NCI-H345 treated with DMSO at 0.1 percent for 48 hours (cell line): ENCODE results near the gene ZNF521.

Experiments used
- DNase-seq: peaks from one replicate; lab custom pipeline; 2025; ENCODE audit not compliant: unreplicated experiment; lab: John Stamatoyannopoulos, UW

Gene ZNF521

DNA sequence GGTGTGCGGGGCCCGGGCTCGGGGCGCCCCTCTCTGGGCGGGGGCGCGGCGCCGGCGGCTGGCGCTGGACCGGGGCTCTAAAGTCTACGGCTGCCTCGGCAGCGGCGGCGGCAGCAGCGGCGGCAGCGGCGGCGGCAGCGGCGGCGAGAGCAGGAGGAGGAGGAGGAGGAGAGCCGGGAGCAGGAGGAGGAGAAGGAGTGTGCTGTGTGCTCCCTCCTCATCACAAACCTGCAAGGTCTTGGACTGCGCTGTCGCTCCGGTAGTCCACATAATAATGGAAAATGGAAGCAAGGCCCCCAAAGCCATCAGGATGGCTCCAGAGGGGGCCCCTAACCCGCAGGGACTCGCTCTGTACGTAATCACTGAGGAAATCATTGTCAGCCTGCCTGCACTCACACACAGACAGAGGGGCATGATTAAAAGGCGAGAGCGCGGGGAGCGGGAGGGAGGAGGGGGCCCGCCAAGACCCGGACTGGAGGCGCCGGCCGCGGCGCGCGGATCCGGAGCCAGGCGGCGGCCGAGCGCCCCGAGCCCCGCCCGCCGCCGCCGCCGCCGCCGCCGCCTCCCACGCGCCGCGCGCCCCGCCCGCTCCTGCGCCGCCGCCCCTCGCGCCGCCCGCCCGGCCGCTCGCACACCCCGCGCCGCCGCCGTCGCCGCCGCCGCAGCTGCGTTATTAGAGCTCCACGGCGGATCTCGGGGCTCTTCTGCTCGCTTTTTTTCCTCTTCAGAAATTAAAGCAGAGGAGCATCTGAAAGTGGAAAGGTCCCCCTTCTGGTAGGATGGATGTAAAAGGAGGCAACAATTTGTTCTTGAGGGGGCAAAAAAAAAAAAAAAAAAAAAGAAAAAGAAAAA, at the start of gene ZNF521:
Gene ZNF521 (minus strand): TSS at position 390 of the 852 bp plus-strand sequence. CDS start 1,220 bp downstream, outside the sequence.
- DNase-seq = peak; percentile 68

DNA sequence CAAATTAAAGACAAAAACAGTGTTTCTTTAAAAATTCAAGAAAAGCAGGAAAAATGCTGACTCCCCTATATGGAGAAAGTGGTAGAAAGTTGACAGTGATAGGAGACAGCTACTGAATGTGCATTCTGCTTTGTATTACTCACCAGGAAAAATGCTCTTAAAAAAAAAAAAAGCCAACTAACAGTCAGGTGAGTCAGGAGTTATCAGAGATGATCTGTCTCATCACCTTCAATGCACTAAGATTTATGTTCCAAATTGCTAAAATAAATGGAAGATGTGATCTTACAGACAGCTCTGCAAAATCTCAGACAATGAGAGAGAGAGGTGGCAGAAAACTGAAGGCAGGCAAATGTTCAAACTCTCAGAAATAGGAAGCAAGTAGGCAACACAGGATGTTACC, 47.6 kb upstream of the ZNF521 start:
- DNase-seq = no peak

DNA sequence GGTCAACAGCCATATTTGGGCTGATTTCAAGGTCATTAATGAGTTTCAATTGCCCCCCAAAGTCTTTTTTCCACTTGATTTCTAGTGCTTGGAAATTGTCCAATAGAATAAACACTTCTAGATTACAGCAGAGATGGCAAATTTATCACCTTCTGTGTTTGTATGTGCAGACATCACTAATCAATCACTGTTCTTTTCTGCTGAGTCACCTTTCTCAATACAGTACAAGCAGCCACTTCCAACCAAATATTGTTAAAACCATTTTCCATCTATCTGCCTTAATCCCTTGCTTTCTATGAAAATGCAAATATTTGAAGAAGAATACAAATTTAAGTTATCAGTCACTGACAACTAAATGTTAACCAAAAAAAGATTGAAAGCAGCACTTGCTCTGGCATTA, 40.2 kb upstream of the ZNF521 start:
- DNase-seq = no peak

DNA sequence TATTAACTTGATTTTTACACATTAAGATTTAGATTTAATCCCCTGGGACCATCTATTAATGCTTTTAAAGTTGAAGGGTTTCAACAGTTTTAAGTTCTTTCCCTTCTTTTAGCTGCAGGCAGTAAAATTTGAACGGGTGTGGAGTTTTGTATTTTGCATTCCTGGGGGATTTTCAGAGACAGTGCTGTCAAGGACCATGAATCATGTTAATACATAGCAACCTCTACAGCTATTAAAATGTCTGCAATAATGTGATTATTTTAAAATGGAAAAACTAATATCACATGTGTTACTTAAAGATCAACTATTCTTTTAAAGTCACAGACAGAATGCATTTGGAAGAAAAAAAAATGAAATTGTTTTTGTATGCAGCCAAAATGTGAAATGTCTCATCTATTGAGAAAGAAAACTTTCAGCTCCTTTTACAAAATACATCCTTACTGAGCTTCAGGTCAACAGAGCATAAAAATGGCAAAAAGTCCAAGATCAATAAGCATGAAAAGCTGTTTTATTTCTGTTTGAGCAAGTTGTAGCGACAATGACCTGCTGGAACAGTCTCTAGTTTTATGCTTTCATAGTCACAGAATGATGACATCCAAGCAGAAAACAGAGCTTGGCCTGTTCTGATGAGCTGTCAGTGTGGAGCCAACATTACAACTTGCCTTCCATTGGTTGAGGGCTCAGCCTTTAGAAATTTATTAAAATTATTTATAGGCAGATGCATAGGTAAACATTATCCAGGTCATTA, 21.6 kb upstream of the ZNF521 start:
- no peak for DNase-seq

DNA sequence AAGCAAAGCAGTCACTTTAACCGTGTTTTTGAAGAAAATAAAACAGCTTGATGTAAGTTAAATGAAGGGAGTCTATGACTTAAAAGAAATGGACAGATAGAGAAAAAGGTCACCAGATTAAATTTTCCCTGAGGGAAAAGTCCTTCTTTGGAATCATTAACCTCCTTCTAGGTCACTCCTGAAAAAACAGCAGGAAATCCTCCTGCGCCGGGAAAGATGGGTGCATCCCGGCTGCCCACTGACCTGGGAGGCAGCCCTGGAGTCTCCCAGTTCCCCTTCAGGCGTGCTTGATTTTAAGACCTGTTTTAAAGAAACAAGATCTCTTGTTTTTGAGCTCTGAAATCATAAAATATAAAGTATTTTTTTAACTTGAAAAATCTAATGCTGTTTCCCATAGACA, 18.4 kb upstream of the ZNF521 start:
- DNase-seq = no peak

DNA sequence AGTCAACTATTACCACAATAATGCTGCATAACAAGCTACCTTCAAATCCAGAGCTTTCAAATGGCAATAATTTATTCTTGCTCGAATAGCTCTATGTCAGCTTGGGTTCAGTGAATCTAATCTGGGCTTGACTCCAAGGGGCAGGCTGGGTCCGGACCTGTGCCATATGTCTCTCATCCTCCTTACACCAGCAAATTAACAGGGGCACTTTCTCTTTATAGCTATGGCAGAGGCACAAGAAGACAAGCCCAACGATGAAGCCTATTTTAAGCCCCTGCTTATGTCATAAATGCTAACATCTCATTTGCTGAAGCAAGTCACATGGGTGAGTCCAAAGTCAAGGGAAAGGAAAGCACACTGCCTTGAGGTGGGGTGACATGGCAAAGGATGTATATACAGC, 13.3 kb upstream of the ZNF521 start:
- no peak for DNase-seq

DNA sequence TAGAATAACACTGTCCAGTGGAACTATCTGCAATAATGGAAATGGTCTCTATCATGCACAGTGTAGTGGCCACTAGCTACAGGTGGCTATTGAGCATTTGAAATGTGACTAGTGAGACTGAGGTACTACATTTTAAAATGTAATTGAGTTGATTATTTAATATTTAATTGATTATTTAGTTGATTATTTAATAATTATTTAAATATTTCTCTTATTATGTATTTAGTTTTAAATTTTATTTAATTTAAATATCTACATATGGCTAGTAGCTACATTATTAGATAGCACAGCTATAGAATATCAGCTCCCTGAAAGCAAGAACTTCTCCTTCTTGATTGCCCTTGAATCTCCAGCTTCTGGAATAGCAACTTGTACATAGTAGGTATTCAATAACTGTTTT, 12.8 kb upstream of the ZNF521 start:
- no peak for DNase-seq

DNA sequence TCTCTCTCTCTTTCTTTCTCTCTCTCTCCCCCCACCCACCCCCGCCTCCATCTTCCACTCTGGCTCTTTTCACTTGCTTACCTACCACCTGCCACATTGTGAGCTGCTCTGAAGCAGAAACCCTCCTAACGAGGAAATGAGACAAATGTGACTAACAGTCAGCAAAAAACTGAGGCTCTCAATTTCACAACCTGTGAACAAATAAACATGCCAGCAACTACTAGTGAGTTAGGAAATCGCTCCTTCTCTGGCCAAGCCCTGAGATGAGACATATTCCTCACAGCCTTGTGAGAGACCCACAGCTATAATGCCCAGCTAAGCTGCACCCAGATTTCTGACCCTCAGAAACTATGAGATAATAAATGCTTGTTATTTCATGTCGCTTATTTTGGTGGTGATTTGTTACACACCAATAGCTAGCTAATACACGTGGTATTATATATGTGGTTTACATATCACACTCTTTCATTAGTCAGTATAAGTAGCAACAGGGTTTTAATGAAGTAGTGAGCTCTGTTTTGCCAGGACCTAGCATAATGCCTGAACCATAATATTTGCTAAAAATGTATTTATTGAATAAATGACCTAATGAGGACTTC, 8.4 kb upstream of the ZNF521 start:
- no peak for DNase-seq

DNA sequence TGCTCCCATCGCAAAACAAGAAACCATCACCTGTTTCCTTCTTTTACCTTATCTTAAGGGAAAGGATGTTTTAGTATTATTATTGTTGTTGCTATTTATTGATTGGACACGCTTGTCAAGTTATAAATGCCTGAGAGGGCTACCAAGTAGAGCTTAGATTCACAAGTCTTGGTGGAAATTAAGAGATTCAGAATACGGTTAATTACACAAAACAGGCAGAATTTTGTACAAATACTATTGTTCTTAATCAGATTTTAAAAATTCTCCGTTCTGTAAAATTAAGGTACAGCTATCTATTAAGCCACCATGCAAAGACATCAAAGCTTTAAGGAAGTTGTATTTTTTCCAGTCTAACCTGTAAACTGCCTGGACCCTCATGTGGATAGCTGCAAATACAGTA, 1.1 kb upstream of the ZNF521 start:
- DNase-seq = no peak

DNA sequence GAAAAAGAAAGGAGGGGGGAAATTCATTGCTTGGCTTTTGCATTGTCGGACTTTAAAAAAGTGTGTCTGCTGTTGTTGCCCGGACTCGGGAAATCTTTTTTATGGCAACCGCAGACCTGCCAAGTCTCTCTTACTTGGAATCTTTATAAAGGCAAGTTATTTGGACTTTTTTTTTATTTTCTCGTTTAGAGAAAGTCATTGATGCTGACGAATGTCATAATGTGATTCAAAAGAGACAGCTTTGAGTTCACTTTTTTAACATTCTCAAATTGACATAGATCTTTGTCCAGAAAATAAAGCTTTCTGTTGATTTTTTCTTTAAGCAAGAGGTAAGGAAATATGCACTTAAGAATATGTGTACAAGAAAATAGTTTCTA, 651 bp upstream of the ZNF521 start:
- DNase-seq = no peak

DNA sequence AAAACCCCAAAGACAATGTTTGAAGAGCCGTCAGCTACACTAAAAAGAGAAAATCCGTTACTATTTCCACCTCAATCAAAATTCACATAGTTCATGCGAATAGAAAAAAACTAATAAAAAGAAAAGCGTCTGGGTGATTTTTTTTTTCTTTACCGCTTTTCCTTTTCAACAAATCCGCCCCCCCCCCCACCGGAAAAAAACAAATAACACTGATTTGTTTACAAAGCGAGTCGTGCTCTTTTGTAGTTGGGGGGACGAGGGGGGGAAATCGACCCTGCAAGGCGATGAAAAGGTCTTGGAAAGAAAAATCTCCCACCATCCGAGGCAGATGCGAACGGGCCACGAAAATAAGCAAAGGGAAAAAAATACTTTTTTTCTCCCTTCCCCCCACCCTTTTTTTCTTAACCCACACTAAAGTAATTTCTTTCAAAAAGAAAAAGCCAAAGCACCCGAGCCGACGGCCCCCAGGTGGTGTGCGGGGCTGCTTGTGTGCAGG, 638 bp downstream of the ZNF521 start:
- DNase-seq = no peak

DNA sequence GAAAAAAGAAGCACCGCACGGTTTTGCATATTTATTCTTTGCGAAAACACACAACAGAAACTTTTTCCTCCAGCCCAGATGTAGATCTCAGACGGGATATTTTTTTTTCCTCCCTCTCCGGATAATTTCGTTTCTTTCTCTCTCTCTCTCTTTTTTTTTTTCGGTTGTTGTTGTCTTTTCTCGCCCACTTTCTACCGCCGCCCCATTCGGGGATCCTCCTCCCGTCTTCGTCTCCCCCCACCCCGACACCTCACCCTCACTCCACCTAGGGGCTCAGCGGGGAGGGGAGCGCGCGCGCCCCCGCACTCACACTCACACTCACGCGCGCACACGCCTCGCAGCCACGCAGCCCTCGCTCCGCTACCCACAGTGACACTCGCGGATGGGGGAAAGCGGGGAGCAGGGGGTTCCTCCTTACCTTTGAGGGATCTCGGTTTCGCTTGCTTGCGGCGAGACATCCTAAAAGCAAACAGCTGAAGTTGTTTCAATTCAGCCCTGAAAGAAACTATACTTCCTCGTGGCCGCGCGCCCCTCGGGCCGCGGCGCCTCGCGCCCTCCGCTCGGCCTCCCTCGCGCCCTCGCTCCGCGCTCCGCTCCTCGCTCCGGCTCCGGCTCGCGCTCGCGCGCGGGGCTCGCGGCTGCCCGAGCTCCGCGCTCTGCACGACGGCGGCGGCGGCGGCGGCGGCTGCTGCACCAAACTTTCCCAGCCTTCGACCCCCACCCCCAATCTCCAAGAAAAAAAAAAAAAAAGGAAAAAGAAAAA, 1.3 kb downstream of the ZNF521 start:
- DNase-seq = no peak

DNA sequence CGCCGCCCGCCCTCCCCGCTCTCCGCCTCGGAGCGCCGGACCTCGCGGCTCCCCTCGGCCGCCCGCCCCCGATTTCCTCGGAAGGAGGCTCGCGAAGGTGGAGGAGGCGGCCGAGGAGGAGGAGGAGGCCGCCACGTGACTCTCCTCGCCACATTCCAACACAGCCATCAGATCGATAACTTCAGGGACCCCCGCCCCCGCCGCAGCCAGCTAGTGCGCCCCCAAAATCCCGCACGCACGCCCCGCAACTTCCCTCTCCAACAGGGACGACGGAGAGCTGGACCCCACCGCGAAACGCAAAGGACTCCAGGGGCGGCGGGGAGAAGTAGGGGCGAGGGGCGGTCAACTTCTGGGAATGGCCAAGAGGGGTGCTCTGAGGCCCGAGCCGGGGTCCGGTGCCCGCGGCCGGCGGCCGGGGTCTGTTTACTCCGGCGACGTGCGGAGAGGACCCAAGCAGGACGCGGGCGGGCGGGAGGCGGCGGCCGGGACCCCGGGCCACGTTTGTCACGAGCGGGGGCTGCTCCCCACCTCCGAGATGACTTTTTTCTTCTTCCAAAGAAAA, 2.0 kb downstream of the ZNF521 start:
- no peak for DNase-seq

DNA sequence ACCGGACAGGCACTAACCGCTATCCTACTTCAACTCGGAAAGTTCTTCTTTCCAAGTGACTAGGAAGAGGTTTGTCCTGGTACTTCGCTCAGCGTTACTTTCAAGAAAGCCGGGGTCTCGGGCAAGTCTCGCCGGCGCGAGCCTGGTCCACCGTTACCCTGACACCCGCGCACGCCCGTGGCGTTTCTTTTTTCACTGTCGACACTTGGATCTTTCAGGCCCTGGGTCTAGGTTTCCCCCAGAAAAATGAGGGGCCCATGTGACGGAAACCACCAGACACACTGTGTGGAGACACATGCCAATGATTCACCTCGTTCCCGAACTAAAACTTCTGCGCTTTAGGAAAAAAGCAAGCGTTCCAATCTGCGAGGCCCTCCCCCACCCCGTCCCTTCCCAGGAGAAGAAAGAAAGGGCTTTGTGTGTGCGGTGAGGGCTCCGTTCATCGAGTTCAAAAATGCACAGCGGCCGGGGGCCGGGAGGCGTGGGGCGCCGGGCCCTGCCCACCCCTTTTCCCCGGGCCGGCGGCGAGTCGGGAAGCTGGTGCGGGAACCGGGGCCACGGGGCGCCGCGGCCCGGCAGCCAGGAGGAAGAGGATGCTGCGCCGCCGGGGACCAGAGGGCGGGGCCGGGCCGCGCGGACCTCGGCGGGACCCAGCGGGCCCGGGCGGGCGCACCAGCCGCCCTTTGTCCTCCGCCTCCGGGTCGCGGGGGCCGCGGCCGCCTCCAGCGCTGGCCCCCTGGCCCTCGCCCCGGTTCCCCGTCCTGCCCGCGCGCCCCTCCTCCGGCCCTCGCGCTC, 2.6 kb downstream of the ZNF521 start:
- no peak for DNase-seq

DNA sequence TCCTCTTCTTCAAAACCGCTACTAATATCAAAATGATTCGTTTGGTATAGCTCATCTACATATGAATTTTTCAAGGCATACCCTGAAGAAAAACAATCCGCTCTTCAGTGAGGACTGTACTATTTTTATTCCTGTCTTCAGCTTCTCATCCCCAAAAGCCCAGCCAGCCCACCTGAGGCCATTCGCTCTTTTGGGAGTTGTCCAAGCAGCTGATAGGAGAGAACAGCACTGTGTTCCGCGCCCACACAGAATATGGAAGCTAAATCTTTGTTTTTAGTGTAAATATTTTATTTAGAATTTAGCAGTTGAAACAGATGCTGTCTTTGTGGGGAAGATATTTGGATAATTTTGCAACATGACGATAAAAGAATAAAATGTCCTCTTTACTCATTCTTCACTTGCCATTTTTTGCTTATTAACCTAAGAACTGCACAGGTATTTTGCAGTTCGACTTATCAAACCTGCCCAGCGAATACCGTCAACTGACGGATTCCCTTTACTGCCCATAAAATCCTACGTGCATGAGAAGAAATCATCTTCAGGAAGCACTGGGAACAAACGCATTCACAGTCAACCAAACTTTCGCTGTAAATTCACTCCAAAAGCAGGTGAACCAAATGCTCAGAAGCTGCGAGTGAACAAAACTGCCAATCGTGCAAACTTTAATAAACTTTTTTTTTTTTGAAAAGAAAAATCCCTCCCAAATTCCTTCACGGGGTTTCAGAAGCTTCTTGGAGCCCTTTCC, 3.4 kb downstream of the ZNF521 start:
- no peak for DNase-seq

DNA sequence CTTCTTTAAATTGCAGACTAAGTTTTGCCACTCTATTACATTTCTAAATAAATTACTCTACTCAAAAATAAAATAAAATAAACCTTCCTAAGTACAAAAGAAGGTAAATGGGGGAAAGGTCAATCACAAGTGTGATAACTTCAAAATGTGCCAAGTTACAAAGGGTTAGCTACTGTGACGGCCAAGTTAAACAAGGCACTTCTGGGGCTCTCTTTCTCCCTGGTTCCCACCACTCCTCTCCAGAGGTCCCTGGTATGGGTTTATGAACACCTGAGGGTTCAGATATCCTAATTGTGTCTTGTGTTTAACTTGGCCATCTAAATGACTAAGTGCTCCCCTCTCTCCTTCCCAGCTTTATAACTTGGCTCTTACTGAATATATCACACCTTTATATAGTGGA, 5.4 kb downstream of the ZNF521 start:
- DNase-seq = no peak

DNA sequence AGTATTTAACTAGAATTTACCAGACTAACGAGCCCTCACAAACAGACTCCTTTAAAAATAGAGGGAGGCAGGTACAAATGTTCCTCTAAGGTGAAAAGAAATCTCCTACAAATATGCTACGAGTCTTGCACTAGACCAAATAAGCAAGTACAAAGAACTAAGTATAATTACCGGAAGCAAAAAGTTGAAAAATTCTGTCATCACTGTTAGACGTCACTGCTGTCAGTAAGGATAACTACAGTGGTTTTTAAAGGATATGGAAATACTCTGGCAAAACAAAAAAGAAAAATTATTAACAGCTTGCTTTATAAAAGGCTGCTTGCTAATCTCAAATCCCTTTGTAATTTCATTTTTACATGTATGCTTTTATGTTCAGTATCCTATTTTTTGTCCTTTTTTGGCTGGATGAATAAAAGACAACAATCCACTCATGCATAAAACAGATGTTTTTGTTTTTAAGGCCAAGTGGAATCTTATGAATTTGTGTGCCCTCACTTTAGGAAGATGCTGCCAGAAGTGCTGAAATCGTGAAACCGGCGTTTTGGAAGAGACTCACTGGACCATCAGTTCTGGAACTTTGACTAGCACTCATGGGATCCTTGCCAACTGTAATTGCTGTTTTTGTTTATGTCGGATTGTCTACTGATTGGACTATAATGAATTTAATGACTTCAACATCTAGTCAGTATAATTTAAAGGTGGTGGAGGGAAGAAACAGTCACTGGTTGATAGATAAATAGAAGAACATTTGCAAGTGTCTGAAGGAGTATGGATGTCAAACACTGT, 6.7 kb downstream of the ZNF521 start:
- DNase-seq = no peak

DNA sequence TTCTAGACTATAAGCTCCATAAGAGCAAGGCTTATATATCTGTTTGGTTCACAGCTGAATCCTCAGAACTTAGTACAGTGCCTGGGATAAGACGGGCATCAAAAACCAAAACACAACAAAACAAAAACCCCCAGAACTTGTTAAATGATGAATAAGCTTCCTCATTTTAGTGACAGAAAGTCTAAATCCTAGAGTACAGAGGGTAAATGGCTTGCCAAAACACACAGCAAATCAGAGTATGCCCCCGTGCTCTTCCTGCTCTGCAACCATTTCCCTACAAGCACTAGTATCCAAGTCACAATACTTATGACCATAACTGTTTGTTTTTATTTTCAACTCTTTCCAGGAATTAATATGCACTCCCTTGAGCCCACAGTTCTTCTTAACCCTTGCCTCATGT, 10.1 kb downstream of the ZNF521 start:
- no peak for DNase-seq

DNA sequence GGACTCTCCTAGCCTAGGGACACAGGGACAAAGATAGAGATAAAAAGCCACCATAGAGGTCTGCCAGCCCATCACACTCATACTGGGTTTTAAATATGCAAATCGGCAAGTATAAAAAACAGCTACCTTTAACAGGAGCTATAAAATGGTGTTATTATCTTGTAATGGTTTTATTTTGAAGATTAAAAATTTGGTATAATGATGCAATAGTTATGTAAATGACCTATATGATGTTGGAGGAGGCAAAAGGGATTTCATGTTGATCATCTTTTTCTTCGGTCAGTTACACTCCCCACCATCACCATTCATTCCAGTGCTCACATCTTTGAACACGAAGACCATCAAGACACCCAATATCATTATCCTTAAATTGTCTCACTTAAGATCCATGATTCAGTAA, 11.2 kb downstream of the ZNF521 start:
- no peak for DNase-seq
